IPS-NIHi11 (cell line): ENCODE measurements around the gene PMS1.
"Not testable (repeated sequence)": the region's sequence is repeated elsewhere in the genome, so short reads cannot be mapped to it uniquely, and the experiment has no call there.

ENCODE experiments used
- DNase-seq: peaks from one replicate; pipeline ENCODE4 v3.0.0; 2012; ENCODE audit warnings: mixed read lengths, low spot score

Gene PMS1

DNA sequence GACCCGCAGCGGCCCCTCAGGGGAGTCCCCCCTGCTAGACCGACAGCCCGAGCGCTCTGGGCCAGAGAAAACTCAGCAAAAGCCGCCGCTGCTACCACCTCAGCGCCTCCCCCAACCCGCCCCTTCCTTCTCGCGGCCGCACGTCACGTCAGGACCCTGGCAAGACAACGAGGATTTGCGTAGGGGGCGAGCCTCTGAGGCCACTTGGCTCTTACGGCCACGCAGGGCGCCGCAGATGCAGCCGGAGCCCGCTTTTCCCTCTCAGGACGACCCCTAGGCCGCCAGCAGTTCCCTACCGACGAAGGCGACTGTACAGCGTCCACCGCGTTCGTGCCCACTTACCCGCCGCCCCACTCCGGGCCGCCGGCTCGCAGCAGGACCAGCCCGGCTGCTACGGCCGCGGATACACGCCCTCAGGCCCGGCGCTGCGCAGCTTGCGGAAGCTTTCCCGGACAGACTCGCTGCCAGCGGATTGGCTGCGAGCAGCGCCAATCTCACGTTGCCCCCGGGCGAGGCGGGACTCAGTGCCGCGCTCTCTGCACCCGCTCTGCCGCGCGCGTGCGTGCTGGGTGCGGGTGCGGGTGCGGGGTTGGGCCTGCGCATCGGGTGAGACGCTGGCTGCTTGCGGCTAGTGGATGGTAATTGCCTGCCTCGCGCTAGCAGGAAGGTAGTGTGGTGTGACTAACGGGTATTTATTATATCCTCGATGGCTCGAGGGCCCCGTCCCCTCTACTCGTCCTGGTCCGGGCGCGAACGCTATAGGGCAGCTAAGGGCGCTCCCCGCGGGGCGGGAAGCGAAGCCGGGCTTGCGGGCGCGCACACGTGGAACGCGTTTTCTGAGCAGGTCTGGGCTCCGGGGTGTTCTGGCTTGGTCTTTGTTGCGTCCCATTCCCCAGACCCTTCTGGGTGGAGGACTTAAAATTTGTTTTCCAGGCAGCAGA is at the start of gene PMS1, which contains the start of gene ORMDL1:
TSS of gene PMS1 (plus strand) at position 524 of the 941 bp plus-strand sequence. CDS start 7,360 bp downstream, outside the sequence.
TSS of gene ORMDL1 (minus strand) at position 413 of the 941 bp plus-strand sequence. CDS start 1,744 bp downstream, outside the sequence.
- DNase-seq: peak; percentile 95

DNA sequence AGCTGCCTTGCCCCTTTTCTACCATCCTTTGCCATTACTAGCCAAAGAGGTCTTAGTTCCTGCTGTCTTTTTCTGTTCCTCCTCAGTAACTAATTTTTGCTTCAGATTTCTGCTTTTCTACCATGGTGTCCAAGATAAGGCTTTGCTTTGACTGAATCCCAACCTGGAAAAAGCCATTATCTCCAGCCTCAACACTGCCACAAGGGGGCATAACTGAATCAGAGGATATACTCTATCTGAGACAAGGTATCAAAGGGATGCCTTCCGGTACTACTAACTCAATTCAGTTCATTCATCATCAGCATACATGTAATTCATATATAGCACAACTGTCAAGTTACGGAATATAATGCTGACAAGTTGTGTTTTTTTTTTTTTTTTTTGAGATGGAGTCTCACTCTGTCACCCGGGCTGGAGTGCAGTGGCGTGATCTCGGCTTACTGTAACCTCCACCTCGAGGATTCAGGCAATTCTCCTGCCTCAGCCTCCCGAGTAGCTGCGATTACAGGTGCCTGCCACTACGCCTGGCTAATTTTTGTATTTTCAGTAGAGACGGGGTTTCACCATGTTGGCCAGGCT is 33.1 kb upstream of the PMS1 start:
- peak; percentile 54 for DNase-seq

DNA sequence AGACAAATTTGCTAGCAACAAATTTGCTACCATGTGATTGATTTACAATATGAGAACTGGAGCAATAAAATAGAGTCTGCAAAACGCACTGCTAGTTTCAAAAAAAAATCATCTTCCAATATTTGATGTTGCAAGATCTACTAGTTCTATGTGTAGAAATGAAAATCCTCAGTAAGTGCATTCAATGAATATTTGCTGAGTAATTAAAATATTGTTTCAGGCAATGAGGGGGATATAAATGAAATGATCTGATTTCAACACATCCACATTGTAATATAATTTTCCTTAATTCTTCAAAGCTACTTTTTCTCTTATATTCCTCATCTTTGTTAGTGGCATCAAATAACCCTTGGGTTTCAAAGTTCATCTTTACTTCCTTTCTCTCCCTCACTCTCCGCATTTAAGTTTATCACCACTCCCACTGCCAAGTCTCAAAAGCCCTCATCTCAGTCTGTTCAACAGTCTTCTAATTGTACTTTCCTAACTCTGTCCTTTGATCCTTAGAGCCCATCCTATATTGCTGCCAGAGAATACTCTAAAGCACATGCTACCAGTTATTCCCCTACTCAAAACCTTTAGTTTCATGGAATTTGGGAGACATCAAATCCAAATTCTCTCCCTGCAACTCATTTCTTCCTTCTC is 27.8 kb upstream of the PMS1 start:
- DNase-seq: no peak

DNA sequence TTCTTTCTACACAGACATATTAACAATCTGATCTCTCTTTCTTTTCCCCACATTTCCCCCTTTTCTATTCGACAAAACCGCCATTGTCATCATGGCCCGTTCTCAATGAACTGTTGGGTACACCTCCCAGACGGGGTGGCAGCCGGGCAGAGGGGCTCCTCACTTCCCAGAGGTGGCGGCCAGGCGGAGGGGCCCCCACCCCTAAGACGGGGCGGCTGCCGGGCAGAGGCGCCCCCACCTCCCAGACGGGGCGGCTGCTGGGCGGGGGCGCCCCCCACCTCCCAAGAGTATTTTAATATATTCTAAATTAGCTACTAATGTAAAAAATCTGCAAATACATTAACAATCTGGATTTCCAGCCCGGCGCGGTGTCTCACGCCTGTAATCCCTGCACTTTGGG is 24.1 kb upstream of the PMS1 start:
- DNase-seq: not testable (repeated sequence)

DNA sequence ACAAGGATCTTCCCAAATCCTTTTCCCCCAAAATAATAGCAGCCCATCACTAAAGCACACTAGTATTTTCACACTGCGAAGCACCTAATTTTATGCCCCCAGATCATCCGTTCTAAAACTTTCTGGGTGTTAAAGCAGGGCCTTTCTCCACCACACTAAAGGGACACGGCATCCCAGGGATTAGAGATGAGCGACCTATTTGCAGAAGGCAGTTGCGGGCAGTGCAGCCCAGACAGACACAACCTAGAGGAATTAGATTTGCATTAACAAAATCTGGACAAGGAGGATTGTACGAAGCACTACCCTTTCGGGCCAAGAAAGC is 22.1 kb upstream of the PMS1 start:
- no peak for DNase-seq

DNA sequence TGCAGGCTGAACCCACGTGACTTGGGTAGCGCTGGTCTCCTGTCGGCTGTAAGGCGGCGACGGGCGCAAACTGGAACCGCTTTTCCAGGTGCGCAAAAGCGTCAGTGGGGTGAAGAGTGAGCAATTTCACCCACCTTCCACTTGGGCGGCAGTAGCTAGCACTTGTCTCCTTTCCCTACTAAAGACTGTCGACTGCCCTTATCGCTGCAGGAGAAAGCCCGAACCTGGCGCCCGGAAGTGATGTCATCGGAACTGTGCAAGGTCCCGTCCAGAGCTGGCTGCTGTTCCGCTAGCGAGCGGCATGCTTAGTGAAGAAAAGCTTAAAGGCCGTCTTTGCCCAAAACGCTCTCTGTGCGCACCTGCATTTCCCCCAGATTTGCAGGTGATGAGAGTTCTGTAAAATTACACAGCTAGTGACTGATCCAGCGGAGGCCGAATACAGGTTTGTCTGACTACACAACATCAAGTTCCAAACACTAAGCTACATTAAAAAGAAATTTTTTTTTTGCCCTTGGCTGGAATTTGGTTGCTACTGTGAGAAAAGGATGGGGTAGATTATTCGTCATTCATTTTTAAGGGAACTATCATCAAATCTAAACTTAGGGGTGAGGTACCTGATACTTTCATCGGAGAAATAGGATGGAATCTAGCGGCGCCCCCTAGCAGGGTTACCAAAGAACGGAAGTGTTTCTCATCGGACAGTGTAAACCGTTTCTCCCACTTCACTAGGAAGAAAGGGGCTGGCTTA is 21.5 kb upstream of the PMS1 start, which contains the start of gene OSGEPL1:
TSS of gene OSGEPL1 (minus strand) at position 242 of the 748 bp plus-strand sequence. CDS start 1,152 bp downstream, outside the sequence.
- DNase-seq: peak; percentile 81

DNA sequence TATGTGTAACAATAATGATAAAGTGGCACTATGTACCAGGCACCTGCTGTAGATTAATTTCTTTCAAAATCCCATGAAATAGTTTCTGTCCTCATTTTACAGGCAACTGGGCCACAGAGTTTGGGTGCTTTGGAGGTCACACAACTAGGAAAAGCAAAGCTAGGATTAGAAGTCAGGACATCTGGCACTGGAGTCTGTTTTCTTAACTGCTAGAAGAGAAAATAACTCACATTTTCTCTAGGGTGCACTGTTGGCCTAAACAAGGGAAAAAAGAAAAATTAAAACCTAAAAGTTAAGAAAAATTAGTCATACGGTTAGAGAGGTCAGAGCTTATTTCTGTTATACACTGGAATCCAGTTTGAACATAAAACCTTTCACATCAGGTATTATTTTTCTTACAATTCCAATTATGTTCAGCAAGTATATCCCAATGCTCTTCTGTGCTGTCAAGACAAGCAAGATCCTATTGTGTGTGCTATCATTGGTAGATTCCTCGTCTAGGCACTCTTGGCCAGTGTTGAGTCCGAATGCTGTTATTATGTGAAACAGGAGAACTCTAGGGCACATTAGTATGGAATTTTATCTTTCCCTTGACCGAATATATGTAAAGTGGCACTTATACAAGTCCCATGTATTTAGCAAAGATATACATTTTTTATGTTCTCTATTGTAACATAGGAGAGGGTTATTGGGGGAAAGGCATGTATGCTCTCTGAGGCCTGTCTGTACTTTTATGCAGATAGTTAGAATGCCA is 20.2 kb upstream of the PMS1 start:
- no peak for DNase-seq

DNA sequence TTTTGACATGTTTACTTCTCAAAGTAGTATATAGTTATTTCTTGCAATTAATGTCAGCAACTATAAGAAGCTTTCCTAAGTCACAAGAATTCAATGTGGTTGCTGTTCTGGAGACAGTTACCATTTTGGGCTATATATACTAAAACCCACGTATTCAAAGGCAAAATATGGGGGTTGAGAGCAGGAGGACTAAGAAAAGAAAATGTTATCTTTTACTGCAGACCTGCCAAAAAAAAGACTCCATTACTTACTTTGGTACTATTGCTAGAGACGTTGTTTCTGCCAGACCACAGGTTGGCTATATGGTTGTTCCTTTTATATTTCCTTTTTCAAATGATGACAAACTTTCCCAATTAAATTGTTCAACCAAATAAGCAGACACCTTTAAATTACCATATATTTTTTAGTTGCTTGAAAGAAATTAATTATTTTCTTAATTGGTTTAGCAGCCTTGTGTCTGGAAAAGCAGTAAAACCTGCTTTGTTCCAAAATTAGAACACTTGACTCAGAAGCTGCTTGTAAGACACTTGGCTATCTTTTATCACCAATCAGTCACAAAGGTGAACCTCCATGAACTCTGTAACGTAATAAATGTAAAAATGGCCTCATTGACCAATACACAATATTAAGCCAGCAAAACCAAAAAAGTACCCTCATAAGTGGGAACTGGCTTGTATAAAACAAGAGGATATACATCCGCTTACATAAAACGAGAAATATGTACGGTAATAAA is 13.5 kb upstream of the PMS1 start:
- DNase-seq: no peak

DNA sequence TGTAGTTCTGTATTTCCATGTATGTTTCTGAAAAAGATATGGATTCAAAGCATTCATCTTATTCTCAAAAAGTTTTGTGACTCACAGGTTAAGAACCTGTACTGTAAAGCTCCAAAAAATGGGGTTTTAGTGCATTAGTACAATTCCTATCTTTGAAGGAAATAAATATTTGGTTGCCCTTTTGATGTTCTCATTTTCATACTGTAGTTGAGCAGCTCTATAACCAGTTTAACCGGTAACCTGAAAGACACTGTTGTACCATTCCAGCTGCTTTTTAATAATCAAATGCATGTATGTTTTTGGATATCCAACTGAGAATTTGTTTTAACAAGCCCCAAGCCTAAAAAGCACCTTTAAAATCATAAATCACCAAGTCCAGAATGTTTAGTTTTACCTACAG is 12.0 kb upstream of the PMS1 start:
- DNase-seq: no peak

DNA sequence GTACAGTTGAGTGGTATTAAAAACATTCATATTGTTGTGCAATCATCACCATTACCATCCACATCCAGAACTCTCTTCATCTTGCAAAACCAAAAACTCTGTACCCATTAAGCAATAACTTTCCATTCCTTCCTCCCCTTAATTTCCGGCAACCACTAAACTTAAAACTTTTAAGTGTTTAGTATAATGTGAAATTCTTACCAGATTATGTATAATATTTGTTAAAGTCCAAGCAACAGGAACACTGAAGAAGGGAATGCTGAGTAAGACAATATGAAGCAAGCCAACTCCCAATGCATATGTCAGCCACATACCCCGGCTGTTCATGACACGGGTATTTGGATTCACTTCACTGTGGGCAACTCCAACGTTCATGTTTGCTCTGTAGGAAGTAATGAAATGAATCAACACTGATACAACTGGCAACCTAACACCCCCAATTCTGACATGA is 2.0 kb upstream of the PMS1 start:
- no peak for DNase-seq

DNA sequence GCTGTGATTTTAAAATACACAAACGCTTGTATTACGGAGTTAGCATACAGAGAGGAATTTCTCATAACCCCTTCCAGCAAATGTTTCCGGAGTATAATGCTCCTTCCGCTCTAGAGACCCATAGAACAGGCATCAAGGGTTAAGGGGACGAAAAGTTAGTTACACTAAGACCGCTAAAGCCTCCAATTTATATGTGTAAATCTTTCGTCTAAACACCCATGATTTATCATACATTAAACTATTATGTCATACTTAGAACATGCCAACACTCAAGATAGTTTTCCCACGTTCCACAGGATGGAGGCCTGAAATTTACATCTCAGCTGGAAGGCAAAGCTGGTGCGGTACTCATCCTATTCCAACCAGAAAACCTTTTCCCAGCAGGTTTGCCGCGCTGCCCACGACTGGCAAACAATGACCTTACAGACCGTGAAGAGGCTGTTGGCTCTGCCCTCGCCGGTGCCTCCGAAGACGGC is 761 bp upstream of the PMS1 start:
- peak; percentile 21 for DNase-seq

DNA sequence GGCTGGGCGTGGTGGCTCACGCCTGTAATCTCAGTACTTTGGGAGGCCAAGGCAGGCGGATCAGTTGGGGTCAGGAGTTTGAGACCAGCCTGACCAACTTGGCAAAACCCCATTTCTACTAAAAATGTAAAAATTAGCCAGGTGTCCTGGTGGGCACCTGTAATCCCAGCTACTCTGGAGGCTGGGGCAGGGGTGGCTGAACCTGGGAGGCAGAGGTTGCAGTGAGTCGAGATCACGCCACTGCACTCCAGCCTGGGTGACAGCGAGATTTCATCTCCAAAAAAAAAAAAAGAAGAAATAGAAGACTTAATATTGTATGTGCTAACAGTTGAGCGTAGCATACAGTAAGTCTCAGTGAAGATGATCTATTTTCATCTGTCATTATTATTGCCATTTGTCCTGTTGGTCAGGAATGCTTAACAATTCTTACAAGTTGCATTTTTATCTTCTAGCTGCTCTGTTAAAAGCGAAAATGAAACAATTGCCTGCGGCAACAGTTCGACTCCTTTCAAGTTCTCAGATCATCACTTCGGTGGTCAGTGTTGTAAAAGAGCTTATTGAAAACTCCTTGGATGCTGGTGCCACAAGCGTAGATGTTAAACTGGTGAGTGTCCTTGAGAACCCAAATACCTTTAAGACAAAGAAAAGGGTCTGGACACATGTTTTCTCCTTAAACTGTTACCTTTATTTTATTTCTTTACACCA is 7.2 kb downstream of the PMS1 start:
- DNase-seq: no peak

DNA sequence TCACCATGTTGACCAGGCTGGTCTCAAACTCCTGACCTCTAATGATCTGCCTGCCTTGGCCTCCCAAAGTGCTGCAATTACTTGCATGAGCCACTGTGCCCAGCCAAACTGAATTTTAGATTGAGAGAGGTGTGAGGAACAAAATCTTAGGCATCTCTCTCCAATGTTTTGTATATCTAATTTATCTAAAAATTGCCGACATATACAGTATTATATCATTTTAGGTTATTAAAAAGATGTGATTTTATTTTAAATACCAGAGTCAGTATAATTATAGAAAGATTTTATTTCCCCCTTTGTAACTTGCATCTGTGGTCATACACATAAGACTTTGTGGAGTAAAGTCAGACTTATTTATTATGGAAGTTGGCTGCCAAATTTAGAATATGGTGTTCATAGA is 10.1 kb downstream of the PMS1 start:
- DNase-seq: no peak

DNA sequence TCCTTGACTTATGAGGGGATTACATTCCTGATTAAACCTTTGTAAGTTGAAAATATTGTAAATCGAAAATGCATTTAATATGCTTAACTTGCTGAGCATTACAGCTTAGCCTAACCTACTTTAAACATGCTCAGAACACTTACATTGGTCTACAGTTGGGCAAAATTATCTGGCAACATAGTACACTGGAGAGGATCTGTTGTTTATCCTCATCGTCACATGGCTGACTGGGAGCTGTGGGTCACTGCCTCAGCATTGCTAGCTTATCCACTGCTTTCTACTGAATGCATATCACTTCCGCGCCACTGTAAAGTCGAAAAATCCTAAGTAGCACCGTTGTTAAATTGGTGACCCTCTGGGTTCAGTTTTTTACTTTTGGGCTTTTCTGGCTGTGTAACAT is 13.7 kb downstream of the PMS1 start:
- DNase-seq: no peak

DNA sequence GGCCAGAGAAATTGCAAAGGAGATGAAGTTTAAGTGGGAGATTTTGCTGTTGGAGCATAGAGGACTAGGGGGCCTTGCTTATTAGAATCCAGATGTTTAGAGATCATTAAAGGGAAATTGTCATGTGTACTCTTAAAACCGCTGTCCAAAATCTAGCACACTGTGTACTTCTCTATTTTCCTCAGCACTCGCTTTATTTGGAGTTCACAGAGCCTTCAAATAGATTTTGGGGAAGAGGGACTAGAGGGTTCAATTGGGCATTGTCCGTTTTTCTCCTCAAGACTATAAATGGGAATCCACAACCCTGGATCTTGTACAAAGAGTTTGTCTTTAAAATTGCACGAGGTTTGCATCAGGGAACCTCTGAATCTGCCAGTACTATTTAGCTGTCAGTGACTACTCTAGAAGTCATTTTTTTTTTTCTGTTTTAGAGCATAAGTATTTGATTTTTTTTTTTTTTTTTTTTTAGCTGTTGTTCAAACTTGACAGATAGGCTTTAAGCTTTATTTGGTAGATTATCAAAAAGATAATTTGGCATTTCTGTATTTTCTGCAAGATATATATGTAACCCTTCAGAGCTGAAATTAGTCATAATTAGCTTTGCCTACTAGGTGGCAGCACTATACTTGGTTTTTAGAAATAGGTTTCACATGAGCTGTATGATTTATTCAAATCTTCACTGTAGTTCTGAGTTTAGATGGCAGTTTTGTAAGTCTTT is 14.2 kb downstream of the PMS1 start:
- peak; percentile 7 for DNase-seq

DNA sequence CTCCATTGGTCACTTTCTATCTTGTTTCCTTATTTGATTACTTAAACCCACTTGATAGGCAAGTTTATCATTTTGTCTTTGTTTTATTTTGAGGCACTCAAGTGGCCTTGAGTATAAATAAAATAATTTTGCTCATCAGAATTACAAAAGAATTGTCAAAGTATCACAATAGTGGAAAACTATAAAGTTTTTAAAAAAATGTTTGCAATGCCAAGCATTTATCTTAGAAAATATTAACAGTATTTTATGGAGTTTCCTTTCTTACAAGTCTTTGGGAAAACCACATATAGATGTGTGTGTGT is 14.7 kb downstream of the PMS1 start:
- no peak for DNase-seq

DNA sequence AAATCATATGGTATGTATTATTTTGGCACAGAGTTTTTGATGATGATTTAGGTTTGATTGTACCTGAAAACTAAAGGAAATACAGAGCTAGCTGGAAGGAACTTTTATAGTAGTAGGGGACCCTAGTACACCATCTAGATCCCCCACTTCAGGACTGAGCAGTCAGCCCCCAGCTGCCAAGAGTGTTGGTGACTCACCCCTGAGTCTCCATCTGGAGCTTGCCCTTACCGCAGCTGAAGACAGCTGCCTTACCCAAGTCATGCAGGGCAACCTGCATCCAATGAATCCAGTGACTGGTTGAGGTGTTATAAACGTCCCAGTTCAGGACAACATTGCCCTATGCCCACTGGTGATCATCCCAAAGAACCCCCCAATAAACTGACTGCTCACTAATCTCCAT is 15.3 kb downstream of the PMS1 start:
- DNase-seq: no peak

DNA sequence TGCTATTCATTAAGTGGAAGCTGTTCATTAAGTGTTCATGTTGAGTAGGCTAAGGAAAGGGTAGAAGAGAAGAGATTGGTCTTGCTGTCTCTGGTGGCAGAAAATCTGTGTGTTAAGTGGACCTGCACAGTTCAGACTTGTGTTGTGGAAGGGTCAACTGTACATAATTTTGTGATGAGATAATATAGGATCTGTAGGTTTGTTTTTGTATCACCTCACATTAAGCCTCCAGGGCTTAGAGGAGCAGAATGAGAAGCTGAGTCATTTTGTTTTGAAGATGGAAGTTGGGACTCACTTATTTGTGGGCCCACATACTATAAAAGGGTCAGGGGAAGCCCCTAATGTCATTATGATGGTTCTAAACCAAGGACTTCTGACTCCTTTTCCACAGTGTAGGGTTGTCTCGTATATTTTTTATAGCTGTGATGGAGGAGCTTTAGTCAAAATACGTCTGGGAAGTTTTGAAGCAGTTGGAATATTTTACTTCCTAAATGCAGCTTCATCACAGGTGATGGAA is 18.2 kb downstream of the PMS1 start:
- no peak for DNase-seq

DNA sequence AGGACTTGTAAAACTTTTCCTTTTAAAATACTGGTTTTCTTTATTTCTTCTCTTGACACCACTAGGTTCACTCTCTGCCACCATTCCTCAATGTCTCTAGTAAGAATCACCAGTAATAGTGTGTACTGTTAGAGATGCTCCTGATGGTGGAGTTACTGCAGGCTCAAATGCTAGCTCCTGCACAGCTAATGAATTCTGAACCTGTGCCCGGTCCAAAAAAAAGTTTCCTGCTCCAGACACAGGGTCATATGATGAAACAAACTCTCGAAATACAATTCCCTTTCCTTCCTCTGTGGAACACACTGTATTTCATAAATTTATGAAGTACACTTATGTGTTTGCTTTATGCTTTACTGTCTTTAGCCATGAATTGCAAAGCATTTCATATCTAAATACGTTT is 19.2 kb downstream of the PMS1 start:
- no peak for DNase-seq
